ENCODE measurements around the gene PIK3C2A.

- TF ChIP-seq POLR2A (IDR thresholded peaks at IDR 0.05; ENCODE audit: low read depth, low read length) (no peak), ZNF274 (IDR thresholded peaks at IDR 0.05; ENCODE audit: insufficient read depth, insufficient read length) (no peak), HCFC1 (IDR thresholded peaks at IDR 0.05; ENCODE audit: low read length) (no peak), CTCF (IDR thresholded peaks at IDR 0.05 in 2 of 3, conservative IDR thresholded peaks at IDR 0.05 in 1 of 3; ENCODE audit: control insufficient read depth in 2 of 3, extremely low read depth in 1 of 3, insufficient read depth in 1 of 3, low read depth in 3 of 3, low read length in 3 of 3) (no peak), ESRRA (IDR thresholded peaks at IDR 0.05; ENCODE audit: low read length) (no peak), POLR2AphosphoS2 (IDR thresholded peaks at IDR 0.05; ENCODE audit: low read depth, low read length) (no peak), ZBTB40 (IDR thresholded peaks at IDR 0.05; ENCODE audit: borderline replicate concordance) (no peak), HDAC6 (IDR thresholded peaks at IDR 0.05; ENCODE audit: unreplicated experiment) (no peak), ELK1 (IDR thresholded peaks at IDR 0.05; ENCODE audit: low read depth, low read length) (no peak), REST (IDR thresholded peaks at IDR 0.05; ENCODE audit: low read depth, low read length) (no peak)
These were observed 44.9 kb upstream of the PIK3C2A start for GRCh38 chr11:17252704-17253103.

Data from GM12878 (cell line).